Measurements from ENCODE around the gene ITGA3.

ITGA3 gene

GRCh38 chr17:50072130-50072529 is 16.2 kb downstream of the ITGA3 start:
- no peak for DNase-seq (ENCODE audit: low read depth)

GRCh38 chr17:50072925-50073324 is 17.0 kb downstream of the ITGA3 start:
- DNase-seq (ENCODE audit: low read depth): no peak

- no peak for DNase-seq (ENCODE audit: low read depth)
Observed at GRCh38 chr17:50074227-50074626, 18.3 kb downstream of the ITGA3 start.

DNA sequence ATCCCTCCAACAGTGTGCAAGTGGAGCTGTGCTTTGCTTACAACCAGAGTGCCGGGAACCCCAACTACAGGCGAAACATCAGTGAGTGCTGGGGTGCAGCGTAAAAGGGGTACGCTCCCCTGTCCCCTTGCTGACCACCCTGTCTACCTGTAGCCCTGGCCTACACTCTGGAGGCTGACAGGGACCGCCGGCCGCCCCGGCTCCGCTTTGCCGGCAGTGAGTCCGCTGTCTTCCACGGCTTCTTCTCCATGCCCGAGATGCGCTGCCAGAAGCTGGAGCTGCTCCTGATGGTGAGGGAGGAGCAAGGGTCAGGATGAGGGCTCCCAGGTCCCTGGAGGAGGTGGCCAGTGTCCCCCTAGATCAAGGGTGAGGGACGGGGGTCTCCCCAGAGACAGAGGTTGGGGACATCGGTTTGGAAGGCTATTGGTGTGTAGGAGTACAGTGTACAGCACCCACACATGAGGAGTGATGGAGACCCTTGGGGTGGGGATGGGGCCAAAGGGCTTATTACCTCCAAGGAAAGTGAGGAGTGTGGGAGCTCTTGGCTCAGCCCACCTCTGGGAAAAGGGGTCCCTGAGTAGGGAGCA is 19.6 kb downstream of the ITGA3 start:
- no peak for DNase-seq (ENCODE audit: low read depth)

GRCh38 chr17:50076221-50076590 is 20.3 kb downstream of the ITGA3 start:
- DNase-seq (ENCODE audit: low read depth): no peak

- no peak for DNase-seq (ENCODE audit: low read depth)
Observed at GRCh38 chr17:50076591-50077235, 20.8 kb downstream of the ITGA3 start.

GRCh38 chr17:50078430-50078829 is 22.5 kb downstream of the ITGA3 start:
- DNase-seq (ENCODE audit: low read depth): no peak

GRCh38 chr17:50079334-50080095 is 23.6 kb downstream of the ITGA3 start:
- DNase-seq (ENCODE audit: low read depth): no peak

DNA sequence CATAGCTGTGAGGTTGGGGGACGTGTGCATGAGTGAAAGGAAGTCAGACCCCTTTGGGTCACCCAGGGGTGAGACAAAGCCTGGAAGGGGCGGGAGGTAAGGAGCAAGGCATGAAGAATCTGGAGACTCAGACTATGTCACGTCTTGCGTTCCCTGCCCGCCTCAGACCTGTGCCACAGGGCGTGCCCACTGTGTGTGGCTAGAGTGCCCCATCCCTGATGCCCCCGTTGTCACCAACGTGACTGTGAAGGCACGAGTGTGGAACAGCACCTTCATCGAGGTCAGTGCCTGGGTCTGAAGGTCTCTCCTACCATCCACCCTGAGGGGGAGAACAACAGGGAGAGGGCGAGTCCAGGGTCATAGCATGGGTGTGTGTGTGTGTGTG is 24.2 kb downstream of the ITGA3 start:
- DNase-seq (ENCODE audit: low read depth): no peak

GRCh38 chr17:50080827-50081226 is 24.9 kb downstream of the ITGA3 start:
- DNase-seq (ENCODE audit: low read depth): no peak

DNA sequence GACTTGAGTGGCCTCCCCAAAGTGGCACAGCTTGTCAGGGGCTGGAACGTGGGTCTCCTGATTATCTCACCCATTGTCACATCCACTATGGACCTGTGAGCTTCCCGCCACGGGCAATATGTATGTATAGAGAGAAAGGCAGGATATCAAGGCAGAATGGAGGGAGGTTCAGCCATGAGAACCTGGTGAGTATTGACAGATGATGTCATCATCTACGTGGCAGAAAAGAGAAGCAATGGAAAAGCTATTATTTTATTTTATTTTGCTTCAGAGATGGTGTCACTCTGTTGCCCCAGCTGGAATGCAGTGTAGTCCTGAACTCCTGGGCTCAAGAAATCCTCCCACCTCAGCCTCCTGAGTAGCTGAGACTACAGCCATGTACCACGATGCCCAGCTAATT is 25.8 kb downstream of the ITGA3 start:
- DNase-seq (ENCODE audit: low read depth): no peak

GRCh38 chr17:50087246-50087911 is 31.5 kb downstream of the ITGA3 start:
- peak; percentile 58 for DNase-seq (ENCODE audit: low read depth)

DNA sequence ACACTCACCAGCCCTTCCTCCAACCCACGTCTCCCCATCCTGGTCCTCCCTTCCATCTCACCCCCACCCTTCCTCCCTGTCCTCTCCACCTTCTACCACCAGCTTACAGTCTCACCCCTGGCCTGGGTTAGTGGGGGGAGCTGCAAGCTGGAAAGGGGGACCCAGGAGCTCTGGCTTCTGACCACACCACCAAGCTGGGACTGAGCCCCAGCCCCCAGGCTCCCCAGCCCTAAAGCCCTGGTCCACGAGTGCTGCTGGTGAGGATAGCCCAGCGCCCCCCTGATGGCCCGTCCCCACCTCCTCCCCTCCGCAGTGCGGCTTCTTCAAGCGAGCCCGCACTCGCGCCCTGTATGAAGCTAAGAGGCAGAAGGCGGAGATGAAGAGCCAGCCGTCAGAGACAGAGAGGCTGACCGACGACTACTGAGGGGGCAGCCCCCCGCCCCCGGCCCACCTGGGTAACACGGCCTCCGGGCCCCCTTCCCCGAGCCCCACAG is 32.0 kb downstream of the ITGA3 start:
- no peak for DNase-seq (ENCODE audit: low read depth)

DNA sequence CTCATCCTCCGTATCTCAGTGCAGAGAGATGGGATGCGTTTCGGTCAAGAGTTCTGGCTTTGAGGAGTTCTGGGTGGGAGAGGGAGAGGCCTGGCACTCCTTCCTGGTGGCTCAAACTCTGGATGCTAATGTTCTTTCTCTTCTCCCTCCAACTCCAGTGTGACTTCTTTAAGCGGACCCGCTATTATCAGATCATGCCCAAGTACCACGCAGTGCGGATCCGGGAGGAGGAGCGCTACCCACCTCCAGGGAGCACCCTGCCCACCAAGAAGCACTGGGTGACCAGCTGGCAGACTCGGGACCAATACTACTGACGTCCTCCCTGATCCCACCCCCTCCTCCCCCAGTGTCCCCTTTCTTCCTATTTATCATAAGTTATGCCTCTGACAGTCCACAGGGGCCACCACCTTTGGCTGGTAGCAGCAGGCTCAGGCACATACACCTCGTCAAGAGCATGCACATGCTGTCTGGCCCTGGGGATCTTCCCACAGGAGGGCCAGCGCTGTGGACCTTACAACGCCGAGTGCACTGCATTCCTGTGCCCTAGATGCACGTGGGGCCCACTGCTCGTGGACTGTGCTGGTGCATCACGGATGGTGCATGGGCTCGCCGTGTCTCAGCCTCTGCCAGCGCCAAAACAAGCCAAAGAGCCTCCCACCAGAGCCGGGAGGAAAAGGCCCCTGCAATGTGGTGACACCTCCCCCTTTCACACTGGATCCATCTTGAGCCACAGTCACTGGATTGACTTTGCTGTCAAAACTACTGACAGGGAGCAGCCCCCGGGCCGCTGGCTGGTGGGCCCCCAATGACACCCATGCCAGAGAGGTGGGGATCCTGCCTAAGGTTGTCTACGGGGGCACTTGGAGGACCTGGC is 33.3 kb downstream of the ITGA3 start:
- no peak for DNase-seq (ENCODE audit: low read depth)

GRCh38 chr17:50090071-50090470 is 34.2 kb downstream of the ITGA3 start:
- DNase-seq (ENCODE audit: low read depth): no peak

GRCh38 chr17:50090971-50091917 is 35.3 kb downstream of the ITGA3 start:
- DNase-seq (ENCODE audit: low read depth): no peak

DNA sequence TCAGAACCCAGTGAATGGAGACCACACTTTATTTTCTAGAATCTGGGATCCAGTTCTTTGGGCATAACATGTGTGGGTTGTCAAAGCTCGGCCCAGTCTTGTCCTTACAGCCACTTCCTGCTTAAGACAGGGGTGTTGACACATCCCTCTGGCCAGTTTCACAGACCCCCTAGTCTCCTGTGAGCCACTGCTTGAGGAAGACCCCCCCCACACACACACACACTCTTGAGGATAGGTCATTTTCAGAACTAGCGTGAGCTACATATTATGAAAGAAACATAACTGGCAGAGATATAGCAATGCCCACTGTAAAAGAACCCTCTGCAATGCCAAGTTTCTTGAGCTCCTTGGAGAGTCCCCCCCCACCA is 36.0 kb downstream of the ITGA3 start:
- no peak for DNase-seq (ENCODE audit: low read depth)

DNA sequence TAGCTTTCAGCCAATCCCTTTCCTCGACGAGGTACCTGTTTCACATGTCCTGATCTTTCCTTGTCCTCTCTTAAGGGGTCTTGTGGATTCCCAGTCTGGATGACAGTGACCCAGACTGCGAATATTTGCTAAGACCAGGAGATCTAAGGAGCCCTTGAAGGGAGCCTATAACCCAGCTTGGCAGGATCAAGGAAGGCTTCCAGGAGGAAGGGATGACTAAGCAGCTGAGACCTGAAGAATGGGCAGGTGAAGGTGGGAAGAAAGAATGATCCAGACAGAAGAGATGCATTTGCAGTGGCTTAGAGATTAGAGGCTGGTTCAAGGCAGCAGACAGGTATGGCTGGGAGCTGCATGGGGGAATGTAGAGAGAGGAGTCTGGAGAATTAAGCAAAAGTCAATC is 37.3 kb downstream of the ITGA3 start:
- no peak for DNase-seq (ENCODE audit: low read depth)

DNA sequence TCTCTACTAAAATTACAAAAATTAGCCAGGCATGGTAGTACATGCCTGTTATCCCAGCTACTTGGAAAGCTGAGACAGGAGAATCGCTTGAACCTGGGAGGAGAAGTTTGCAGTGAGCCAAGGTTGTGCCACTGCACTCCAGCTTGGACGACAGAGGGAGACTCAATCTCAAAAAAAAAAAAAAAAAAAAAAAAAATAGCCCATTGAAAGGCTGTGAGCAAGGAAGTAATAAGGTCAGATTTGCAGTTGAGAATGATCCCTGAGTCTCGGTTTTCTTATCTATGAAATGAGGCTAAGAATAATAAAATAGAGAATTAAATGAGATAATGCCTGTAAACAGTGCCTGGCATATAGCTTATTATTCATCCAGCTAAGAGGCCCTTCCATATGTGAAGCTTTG is 37.9 kb downstream of the ITGA3 start:
- DNase-seq (ENCODE audit: low read depth): no peak

- DNase-seq (ENCODE audit: low read depth): peak; percentile 92
Observed at GRCh38 chr17:50094243-50094752, 38.4 kb downstream of the ITGA3 start.
